ENCODE measurements around the gene NFASC. TPM values are rescaled to one million over a fixed set of nuclear protein-coding genes. Genes with fewer than 3 reads are reported as not detected.

Gene NFASC
- total and polyA plus RNA-seq, 2 experiments from 2014 or later: 3.9 to 11.7 TPM

DNA sequence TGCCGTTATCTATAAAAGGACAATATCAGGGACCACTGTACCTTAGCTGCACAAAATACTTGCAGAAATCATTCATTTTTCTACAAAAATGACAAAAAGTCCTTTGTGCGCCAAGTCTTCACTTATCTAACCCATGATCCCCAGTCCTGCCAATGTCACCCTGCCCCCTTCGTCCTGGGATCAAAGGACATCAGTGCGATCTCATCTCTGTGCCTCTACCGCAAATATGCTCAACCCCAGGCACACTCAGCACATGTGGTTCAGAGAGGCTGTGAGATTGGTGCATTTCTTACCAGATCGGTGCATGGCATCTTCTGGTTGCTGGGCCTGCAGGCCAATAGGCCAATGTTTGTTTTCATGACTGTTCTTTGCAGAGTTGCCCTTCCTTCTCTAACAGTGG, 72.8 kb downstream of the NFASC start:
- Histone ChIP-seq H3K36me3 (ENCODE audit: insufficient read depth) (no peaks in the 10 kb centered on the region), H3K9me2 (ENCODE audit: insufficient read depth) (no peaks in the 10 kb centered on the region), H3K27me3 (ENCODE audit: insufficient read depth) (no peaks in the 10 kb centered on the region), H2AFZ (no peak overlapping the region), H4K20me1 (replicated peaks; ENCODE audit: insufficient read depth) (no peaks in the 10 kb centered on the region), H3F3A (replicated peaks; ENCODE audit: low read depth) (no peaks in the 10 kb centered on the region), H3K27ac (ENCODE audit: low read depth) (no peak overlapping the region), H3K4me2 (no peak overlapping the region), H3K79me2 (replicated peaks; ENCODE audit: insufficient read depth) (no peaks in the 10 kb centered on the region), H3K4me3 (no peak overlapping the region), H3K4me1 (ENCODE audit: insufficient read depth) (peaks cover 7% of the 10 kb centered on the region)
- Mint-ChIP-seq H3K4me3 (no peak overlapping the region), H3K9me3 (no peaks in the 10 kb centered on the region), H3K4me1 (no peaks in the 10 kb centered on the region), H3K27me3 (ENCODE audit: insufficient read depth, low read depth, poor library complexity) (no peaks in the 10 kb centered on the region), H3K36me3 (ENCODE audit: low read depth) (no peaks in the 10 kb centered on the region), H3K27ac (no peak overlapping the region)
- TF ChIP-seq ZNF331 (CRISPR knock-in tag; IDR thresholded peaks at IDR 0.05; ENCODE audit: low read depth): no peak
- TF ChIP-seq EZH2phosphoT487 (IDR thresholded peaks at IDR 0.05; ENCODE audit: unreplicated experiment): no peak
- no peak for TF ChIP-seq CREB1 (CRISPR knock-in tag; IDR thresholded peaks at IDR 0.05; ENCODE audit: low read depth)
- no peak for TF ChIP-seq NANOG (IDR thresholded peaks at IDR 0.05; ENCODE audit: borderline replicate concordance)
- no peak for TF ChIP-seq EZH2 (IDR thresholded peaks at IDR 0.05; ENCODE audit: low read depth, unreplicated experiment)
- TF ChIP-seq JUNB (IDR thresholded peaks at IDR 0.05; ENCODE audit: unreplicated experiment): no peak
- TF ChIP-seq STAT1 (IDR thresholded peaks at IDR 0.05; ENCODE audit: unreplicated experiment): no peak
- no peak for TF ChIP-seq REST (IDR thresholded peaks at IDR 0.05; ENCODE audit: unreplicated experiment)
- TF ChIP-seq ZNF114 (CRISPR knock-in tag; IDR thresholded peaks at IDR 0.05): no peak
- TF ChIP-seq POLR2AphosphoS5 (IDR thresholded peaks at IDR 0.05; ENCODE audit: low read depth): no peak
- ATAC-seq (no peak), DNase-seq (ENCODE audit: low spot score) (no peak)

- Mint-ChIP-seq H3K4me3 (no peak overlapping the region), H3K9me3 (no peaks in the 10 kb centered on the region), H3K4me1 (peaks cover 7% of the 10 kb centered on the region), H3K36me3 (ENCODE audit: low read depth) (no peaks in the 10 kb centered on the region), H3K27me3 (ENCODE audit: insufficient read depth, low read depth, poor library complexity) (peaks cover 3% of the 10 kb centered on the region), H3K27ac (no peak overlapping the region)
- H2AFZ ChIP-seq: no peak overlapping the region
- no peak overlapping the region for H3K27ac ChIP-seq (ENCODE audit: low read depth)
- no peak overlapping the region for H3K4me3 ChIP-seq
- ATAC-seq (no peak), DNase-seq (ENCODE audit: low spot score) (no peak)
- H3K79me2 ChIP-seq (replicated peaks; ENCODE audit: insufficient read depth): no peaks in the 10 kb centered on the region
- no peaks in the 10 kb centered on the region for H3F3A ChIP-seq (replicated peaks; ENCODE audit: low read depth)
- no peaks in the 10 kb centered on the region for H3K36me3 ChIP-seq (ENCODE audit: insufficient read depth)
- no peaks in the 10 kb centered on the region for H3K9me2 ChIP-seq (ENCODE audit: insufficient read depth)
- H4K20me1 ChIP-seq (replicated peaks; ENCODE audit: insufficient read depth): no peaks in the 10 kb centered on the region
- peaks cover 7% of the 10 kb centered on the region for H3K4me1 ChIP-seq (ENCODE audit: insufficient read depth)
- H3K27me3 ChIP-seq (ENCODE audit: insufficient read depth): no peaks in the 10 kb centered on the region
- H3K4me2 ChIP-seq: no peak overlapping the region
- no peak for TF ChIP-seq ZNF114 (CRISPR knock-in tag; IDR thresholded peaks at IDR 0.05)
- no peak for TF ChIP-seq STAT1 (IDR thresholded peaks at IDR 0.05; ENCODE audit: unreplicated experiment)
- no peak for TF ChIP-seq ZNF462 (CRISPR knock-in tag; IDR thresholded peaks at IDR 0.05)
- no peak for TF ChIP-seq EZH2phosphoT487 (IDR thresholded peaks at IDR 0.05; ENCODE audit: unreplicated experiment)
- TF ChIP-seq POLR2AphosphoS5 (IDR thresholded peaks at IDR 0.05; ENCODE audit: low read depth): no peak
- TF ChIP-seq, protein P1, sequence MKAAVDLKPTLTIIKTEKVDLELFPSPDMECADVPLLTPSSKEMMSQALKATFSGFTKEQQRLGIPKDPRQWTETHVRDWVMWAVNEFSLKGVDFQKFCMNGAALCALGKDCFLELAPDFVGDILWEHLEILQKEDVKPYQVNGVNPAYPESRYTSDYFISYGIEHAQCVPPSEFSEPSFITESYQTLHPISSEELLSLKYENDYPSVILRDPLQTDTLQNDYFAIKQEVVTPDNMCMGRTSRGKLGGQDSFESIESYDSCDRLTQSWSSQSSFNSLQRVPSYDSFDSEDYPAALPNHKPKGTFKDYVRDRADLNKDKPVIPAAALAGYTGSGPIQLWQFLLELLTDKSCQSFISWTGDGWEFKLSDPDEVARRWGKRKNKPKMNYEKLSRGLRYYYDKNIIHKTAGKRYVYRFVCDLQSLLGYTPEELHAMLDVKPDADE (IDR thresholded peaks at IDR 0.05): no peak
Measured at GRCh38 chr1:204944662-204945061, 74.0 kb downstream of the NFASC start.
